Fibroblast of the aortic adventitia (primary cell): ENCODE measurements around the gene METTL22. TPM values are rescaled to one million over a fixed set of nuclear protein-coding genes. Genes with fewer than 3 reads are reported as not detected.

ENCODE experiments used
- DNase-seq: peaks from one replicate; pipeline ENCODE4 v3.0.0-alpha.2; 2010; ENCODE audit warnings: low read depth
- H3K4me3 ChIP-seq: 2 replicates; pipeline ENCODE4 v1.5.1; 2011; ENCODE audit warnings: low read depth, mild to moderate bottlenecking, control low read depth, low read length, moderate library complexity
- total RNA-seq: library from RNA; depleted of rRNA; stranded (reverse); fragments of >200 nt; gene quantifications from 2 replicates; pipeline ENCODE4 v1.2.3, GENCODE V29; 2012; ENCODE audit warnings: low replicate concordance
- TF ChIP-seq, protein P1 (sequence below): IDR thresholded peaks from 2 replicates; pipeline ENCODE4 v1.5.1; 2011; ENCODE audit warnings: mild to moderate bottlenecking, low read length, control low read depth, inconsistent platforms; ENCODE audit not compliant: insufficient read depth

Gene METTL22
- total RNA-seq, 1 donor: 21.7 TPM

DNA sequence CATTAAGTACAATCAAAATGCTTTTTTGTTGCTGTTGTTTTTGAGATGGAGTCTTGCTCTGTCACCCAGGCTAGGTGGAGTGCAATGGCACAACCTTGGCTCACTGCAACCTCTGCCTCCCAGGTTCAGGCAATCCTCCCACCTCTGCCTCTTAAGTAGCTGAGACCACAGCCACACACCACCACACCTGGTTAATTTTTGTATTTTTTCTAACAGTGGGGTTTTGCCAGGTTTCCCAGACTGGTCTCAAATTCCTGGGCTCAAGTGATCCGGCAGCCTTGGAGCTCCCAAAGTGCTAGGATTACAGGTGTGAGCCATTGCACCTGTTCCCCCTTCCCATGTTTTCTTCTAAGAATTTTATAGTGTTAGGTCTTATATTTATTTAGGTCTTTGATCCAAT is 48.0 kb downstream of the METTL22 start:
- DNase-seq: no peak
- TF ChIP-seq, protein P1, sequence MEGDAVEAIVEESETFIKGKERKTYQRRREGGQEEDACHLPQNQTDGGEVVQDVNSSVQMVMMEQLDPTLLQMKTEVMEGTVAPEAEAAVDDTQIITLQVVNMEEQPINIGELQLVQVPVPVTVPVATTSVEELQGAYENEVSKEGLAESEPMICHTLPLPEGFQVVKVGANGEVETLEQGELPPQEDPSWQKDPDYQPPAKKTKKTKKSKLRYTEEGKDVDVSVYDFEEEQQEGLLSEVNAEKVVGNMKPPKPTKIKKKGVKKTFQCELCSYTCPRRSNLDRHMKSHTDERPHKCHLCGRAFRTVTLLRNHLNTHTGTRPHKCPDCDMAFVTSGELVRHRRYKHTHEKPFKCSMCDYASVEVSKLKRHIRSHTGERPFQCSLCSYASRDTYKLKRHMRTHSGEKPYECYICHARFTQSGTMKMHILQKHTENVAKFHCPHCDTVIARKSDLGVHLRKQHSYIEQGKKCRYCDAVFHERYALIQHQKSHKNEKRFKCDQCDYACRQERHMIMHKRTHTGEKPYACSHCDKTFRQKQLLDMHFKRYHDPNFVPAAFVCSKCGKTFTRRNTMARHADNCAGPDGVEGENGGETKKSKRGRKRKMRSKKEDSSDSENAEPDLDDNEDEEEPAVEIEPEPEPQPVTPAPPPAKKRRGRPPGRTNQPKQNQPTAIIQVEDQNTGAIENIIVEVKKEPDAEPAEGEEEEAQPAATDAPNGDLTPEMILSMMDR: no peak
- H3K4me3 ChIP-seq: no peak overlapping the region

DNA sequence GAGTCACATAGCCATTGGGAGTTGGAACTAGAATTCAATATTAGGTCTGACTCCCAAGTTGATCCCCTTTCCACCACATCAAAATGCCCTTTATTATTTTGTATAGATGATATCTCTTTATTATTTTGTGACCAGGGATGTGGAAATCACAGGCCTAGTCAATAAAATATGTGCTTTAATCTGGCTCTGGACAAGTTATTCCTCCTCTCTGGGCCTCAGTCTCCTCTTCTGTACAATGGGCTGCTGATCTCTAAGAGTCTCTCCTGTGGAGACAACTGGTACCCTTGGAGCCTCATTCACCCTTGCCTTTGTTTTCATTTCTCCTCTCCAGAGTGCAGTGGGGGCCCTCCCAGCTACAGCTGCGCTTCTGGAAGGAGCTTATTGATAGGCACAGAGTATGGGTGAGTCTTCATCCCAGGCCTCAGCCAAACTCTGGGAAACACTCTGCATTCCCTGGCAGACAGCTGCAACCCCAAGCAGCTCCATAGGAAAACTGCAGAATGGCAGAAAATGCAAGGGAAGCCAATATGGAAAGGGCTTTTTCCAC is 48.6 kb downstream of the METTL22 start:
- H3K4me3 ChIP-seq: no peak overlapping the region
- TF ChIP-seq, protein P1: no peak
- no peak for DNase-seq

DNA sequence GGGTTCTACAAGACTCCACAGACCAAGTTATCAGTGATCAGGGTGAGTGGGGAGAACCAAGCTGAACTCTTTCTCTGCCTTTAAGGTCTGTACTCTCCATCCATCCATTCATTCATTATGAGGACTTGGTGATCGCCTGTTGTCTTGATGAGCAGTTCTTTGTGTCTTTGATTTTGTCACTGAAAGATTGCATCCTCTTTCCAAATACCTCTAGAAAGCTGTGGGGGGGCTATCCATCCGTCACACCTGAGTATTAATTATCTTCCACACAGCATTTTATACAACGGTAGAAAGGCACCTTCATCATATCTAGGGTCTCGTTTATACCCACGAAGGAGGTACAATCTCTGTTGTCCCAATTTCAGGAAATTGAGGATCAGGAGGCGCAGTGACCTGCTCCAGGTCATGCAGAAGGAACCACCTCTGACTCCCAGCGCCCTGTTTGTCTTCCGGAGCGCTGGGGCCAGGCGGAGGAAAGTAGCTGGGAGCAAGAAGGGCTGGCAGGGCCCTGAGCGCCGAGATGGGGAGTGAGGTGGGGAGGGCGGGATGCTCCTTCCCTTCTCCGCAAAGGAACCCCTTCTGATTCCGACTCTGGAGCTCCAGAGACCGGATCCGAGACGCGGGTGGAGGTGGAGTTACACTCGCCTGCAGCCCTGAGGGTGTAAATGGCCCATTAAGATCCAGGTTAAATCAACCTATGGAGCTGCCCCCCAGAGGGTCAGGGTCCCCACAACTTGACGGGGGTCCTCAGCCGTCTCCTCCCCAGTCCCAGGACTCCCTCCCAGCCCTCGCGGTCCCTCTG is 52.3 kb downstream of the METTL22 start:
- H3K4me3 ChIP-seq: peak overlapping the region; percentile 62
- peak; percentile 5 for DNase-seq
- TF ChIP-seq, protein P1: no peak

DNA sequence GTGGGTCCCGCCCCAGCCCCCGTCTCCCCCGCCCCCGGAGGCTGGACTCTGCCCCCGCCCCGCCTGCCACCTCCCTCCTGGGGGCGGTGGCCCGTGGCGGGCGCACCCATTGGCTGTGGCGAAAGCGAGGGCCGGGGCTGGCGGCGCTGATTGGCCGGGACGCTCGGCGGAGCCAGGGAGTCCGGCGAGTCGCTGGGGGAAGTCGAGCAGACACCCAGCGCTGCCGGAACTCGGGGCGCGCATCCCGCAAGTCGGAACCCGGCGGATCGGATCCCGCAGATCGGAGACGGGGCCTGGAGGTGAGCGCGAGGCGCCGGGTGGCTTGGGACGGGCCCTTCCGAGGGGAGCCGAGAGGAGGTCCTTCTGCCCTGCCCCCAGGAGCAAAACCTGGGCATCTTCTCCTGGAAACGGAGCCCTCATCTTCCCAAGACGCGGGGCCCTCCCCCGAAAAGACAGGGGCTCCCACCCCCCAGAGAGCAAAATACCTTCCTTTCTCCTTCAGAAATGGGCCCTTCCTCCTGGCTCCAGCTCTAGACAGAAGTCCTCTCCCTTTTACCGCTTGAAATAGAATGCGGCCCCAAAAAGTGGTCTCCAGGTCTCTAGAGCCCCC is 53.0 kb downstream of the METTL22 start, which contains the start of gene ABAT:
TSS of gene ABAT (plus strand) at position 205 of the 610 bp plus-strand sequence. CDS start 61,123 bp downstream, outside the sequence.
- peak; percentile 60 for DNase-seq
- TF ChIP-seq, protein P1: no peak
- peak within 1 kb of the TSS; percentile 75 for H3K4me3 ChIP-seq

DNA sequence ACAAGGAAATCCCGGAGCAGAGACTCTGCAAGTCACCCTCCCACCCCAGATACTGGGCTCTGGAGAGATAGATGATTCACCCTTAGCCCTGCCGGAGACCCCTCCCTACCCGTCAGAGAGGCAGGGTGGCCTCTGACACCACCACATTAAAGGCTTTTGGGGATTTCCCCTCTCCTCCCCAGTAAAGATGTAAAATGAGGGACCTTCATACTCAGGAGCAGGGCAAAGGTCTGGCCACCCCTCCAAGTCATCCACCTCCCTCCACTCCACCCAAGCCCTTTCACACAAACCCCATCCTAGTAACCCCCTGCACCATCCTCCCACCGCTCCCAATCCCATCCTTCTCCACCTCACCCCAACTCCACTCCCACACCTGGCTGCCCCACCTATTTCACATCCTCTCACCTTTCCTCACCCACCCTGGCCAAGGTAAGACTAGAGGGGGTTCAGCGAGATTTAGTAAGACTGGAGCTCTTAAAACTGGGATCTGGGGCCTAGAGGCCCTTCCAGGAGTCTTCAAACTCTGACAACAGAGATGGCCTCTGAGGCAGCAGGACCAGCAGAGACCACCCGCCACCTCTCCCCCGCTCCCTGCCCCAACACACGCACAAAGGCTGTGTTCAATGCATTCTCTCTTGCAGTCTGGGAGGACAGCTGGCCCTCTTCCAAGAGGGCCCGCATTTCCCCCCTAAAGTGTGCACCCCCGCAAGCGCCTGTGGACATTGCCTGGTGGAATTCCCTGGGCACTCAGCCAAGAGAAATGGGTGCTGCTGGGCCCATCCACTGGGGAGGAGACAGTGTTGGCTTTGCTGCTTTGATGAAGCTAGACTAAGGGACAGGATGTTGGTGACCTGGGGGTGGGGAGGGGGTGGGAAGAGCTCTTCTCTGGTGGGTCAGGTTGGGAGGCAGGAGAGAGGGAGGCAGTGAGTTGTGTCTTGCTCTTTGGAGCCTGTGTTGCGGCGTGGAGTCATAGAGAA is 54.0 kb downstream of the METTL22 start:
- TF ChIP-seq, protein P1: no peak
- H3K4me3 ChIP-seq: peak overlapping the region; percentile 75
- no peak for DNase-seq

DNA sequence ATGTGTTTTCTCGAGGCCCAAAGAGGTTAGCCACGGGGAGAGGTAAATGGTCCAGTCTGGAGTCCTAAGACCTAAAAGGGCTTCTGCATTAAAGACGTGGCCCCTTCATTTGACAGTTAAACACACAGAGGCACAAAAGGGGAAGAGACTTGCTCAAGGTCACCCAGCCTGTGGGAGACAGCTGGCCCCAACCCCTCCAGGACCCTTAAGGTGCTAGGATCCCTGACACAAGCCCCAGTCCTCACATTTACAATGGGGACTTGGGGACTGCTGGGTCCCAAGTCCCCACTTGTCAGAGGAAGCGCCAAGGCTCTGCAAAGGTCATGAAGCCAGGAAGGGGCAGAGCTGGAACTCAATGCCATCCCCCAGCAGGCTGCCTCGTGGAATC is 54.7 kb downstream of the METTL22 start:
- TF ChIP-seq, protein P1: no peak
- H3K4me3 ChIP-seq: no peak overlapping the region
- no peak for DNase-seq
